PC-3 (cell line): ENCODE results near the gene CDH6. TPM values are rescaled to one million over a fixed set of nuclear protein-coding genes. Genes with fewer than 3 reads are reported as not detected.
A peak's percentile ranks its signal among the peaks of the same experiment; 100 is the strongest.

Experiments
- ATAC-seq: fragments of 200-7000 bp; cut with Tn5 transposase; 2 replicates; pipeline ENCODE4 v1.9.1; 2020; ENCODE audit warnings: mild to moderate bottlenecking, moderate library complexity
- Bru-seq: library from RNA; stranded (reverse); fragments of 400-500 nt; gene quantifications from one replicate; lab custom pipeline; 2021; lab: Mats Ljungman, UMichigan
- BruChase-seq, 2 experiments: library from RNA; stranded (reverse); fragments of 400-500 nt; gene quantifications; one replicate each; lab custom pipeline; 2021; lab: Mats Ljungman, UMichigan
- BruUV-seq: library from RNA; stranded (reverse); fragments of 400-500 nt; replicated peaks from 2 replicates; lab custom pipeline; 2021; lab: Mats Ljungman, UMichigan
- CTCF ChIA-PET: fragments of 300-600 bp; sonication (Branson Sonifier 250); formaldehyde crosslinking; loops from one replicate; lab custom pipeline; 2022; ENCODE audit warnings: antibody characterized with exemption; lab: Charles Lee
- POLR2A ChIA-PET: fragments of 300-600 bp; sonication (Branson Sonifier 250); formaldehyde crosslinking; loops from one replicate; lab custom pipeline; 2022; ENCODE audit warnings: antibody characterized with exemption; ENCODE audit not compliant: unreplicated experiment; lab: Charles Lee
- DNase-seq: peaks from one replicate; pipeline ENCODE4 v3.0.0-alpha.2; 2015
- H2AFZ ChIP-seq: fragments of 300-600 bp; sonication (generic); 2 replicates; pipeline ENCODE4 v1.6.0; 2016; ENCODE audit warnings: antibody characterized with exemption, low read length
- H3F3A ChIP-seq: fragments of 300-600 bp; sonication (generic); one replicate; pipeline ENCODE4 v1.6.0; 2017; ENCODE audit warnings: antibody characterized with exemption, low read length, control low read depth, mild to moderate bottlenecking; ENCODE audit not compliant: unreplicated experiment
- H3K27ac ChIP-seq: fragments of 300-600 bp; sonication (generic); 2 replicates; pipeline ENCODE4 v1.5.1; 2016; ENCODE audit warnings: mild to moderate bottlenecking, low read length
- H3K27me3 ChIP-seq: fragments of 300-600 bp; sonication (generic); 2 replicates; pipeline ENCODE4 v1.6.1; 2016; ENCODE audit warnings: low read length, mixed read lengths
- H3K36me3 ChIP-seq: fragments of 300-600 bp; sonication (generic); 2 replicates; pipeline ENCODE4 v1.6.1; 2016; ENCODE audit warnings: low read depth, mixed run types, low read length, mixed read lengths
- H3K4me1 ChIP-seq: fragments of 300-600 bp; sonication (generic); 2 replicates; pipeline ENCODE4 v1.5.1; 2016; ENCODE audit warnings: low read length; ENCODE audit not compliant: insufficient read depth
- H3K4me2 ChIP-seq: fragments of 300-600 bp; sonication (generic); 2 replicates; pipeline ENCODE4 v1.6.0; 2016; ENCODE audit warnings: low read length
- H3K4me3 ChIP-seq: fragments of 300-600 bp; sonication (generic); 2 replicates; pipeline ENCODE4 v1.5.1; 2016; ENCODE audit warnings: mild to moderate bottlenecking, low read length, mixed read lengths
- H3K79me2 ChIP-seq: fragments of 300-600 bp; sonication (generic); 2 replicates; pipeline ENCODE4 v1.6.1; 2017; ENCODE audit warnings: low read length, mixed read lengths
- H3K9ac ChIP-seq: fragments of 300-600 bp; sonication (generic); 2 replicates; pipeline ENCODE4 v1.6.0; 2016; ENCODE audit warnings: mild to moderate bottlenecking, low read length
- H3K9me2 ChIP-seq: fragments of 300-600 bp; sonication (generic); replicated peaks from 2 replicates; pipeline ENCODE4 v1.6.1; 2016; ENCODE audit warnings: mixed run types, low read length, mixed read lengths
- H3K9me3 ChIP-seq: fragments of 300-600 bp; sonication (generic); 2 replicates; pipeline ENCODE4 v1.6.1; 2016; ENCODE audit warnings: low read length, mixed read lengths
- H4K20me1 ChIP-seq: fragments of 300-600 bp; sonication (generic); 2 replicates; pipeline ENCODE4 v1.6.1; 2016; ENCODE audit warnings: low read length, mixed read lengths
- EZH2 ChIP-seq: fragments of 300-600 bp; sonication (generic); IDR thresholded peaks from one replicate; pipeline ENCODE4 v1.6.1; 2017; ENCODE audit warnings: antibody characterized with exemption, mild to moderate bottlenecking, low read length; ENCODE audit not compliant: unreplicated experiment
- EZH2phosphoT487 ChIP-seq: fragments of 300-600 bp; sonication (generic); IDR thresholded peaks from 2 replicates; pipeline ENCODE4 v1.6.1; 2018; ENCODE audit warnings: mild to moderate bottlenecking, antibody characterized with exemption, low read length, borderline replicate concordance
- intact Hi-C: fragments of 100-400 bp; cut with micrococcal nuclease; formaldehyde crosslinking; loops from 2 replicates; pipeline ENCODE4 v1.9.0; 2023
- long read RNA-seq: library from polyadenylated mRNA; unstranded; transcript quantifications from one replicate; pipeline ENCODE4 v2.0.0, GENCODE V29; 2021; ENCODE audit not compliant: unreplicated experiment
- total RNA-seq: library from RNA; depleted of rRNA; stranded (reverse); fragments of >200 nt; gene quantifications from 2 replicates; pipeline ENCODE4 v1.2.3, GENCODE V29; 2014; rRNA removed
- TF ChIP-seq, protein P1 (sequence below): fragments of 300-600 bp; sonication (generic); conservative IDR thresholded peaks from 2 replicates; pipeline ENCODE4 v1.5.1; 2017; ENCODE audit warnings: antibody characterized with exemption, low read depth, mild to moderate bottlenecking, low read length

The CDH6 gene
- 1.8 and 1.9 TPM in 2 replicates for total RNA-seq
- percentile 20 among the genes with signal in this experiment for Bru-seq, nascent RNA
- BruChase-seq, experiment 1, labeled RNA remaining after a 6-hour chase, result percentile 15 among the genes with signal in this experiment
- percentile 17 among the genes with signal in this experiment for BruChase-seq, experiment 2, labeled RNA remaining after a 2-hour chase
- long read RNA-seq, partial matches to known transcripts, result 1 of 2 reads
- long read RNA-seq, other reads (novel, unspliced or antisense), result 1 of 2 reads

DNA sequence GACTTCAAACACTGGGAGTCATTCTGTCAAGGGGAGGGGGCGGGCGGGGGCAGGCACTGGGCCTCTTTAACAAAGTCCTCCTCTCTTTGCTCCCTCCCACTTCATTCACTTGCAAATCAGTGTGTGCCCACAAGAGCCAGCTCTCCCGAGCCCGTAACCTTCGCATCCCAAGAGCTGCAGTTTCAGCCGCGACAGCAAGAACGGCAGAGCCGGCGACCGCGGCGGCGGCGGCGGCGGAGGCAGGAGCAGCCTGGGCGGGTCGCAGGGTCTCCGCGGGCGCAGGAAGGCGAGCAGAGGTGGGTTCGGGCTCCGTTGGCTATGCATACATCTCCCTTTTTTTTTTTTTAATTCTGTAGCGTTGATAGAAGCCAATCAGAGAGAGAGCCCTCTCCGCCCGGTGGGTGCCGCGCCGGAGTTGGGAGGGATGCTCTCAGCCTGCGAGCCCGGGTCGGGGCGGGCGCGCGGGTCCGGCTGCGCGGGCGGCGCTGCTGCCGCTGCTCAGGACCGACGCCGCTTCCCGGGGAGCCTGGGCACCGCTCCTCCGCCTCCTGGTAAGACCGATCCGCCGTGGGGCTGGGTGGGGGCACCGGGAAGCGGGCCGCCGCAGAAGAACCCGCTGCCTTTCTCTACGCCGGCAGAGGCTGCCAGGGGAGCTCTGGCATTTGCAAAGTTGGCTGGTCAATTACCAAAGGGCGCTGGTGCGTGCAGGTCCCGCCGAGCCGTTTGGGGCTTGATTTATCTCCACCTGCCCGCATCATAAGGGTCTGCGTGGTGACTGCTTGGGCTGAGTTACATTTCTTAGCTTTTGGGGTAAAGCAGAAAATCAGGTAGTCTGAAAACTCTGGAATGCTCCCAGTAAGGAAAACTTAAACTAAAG, at the start of gene CDH6:
CDH6 (plus strand) TSS at position 96 of the 877 bp plus-strand sequence. CDS start 73,788 bp downstream, outside the sequence.
- Histone ChIP-seq H3K4me3 (peak within 1 kb of the TSS; percentile 72), H3K9me3 (no peaks in the 10 kb centered on the region), H4K20me1 (no peaks in the 10 kb centered on the region), H3K9ac (no peak within 1 kb of the TSS), H2AFZ (peak within 1 kb of the TSS; percentile 86), H3K79me2 (no peaks in the 10 kb centered on the region), H3K4me1 (peaks cover 15% of the 10 kb centered on the region), H3K9me2 (no peaks in the 10 kb centered on the region), H3K27ac (no peak within 1 kb of the TSS), H3K36me3 (no peaks in the 10 kb centered on the region), H3K27me3 (peaks cover 51% of the 10 kb centered on the region), H3K4me2 (peak within 1 kb of the TSS; percentile 94), H3F3A (no peaks in the 10 kb centered on the region)
- CTCF ChIA-PET, result no interaction called here
- BruUV-seq, result no TSS peak
- ATAC-seq, result peak; percentile 50
- intact Hi-C loops, result loop anchor here (10.0 kb wide), 2 partner anchors 139 to 279 kb away; no protein-coding TSS in a partner anchor
- POLR2A ChIA-PET, result no interaction called here
- DNase-seq, result peak; percentile 33
- TF ChIP-seq EZH2, result peak; percentile 34
- no peak; the same call in 1 of the 2 replicates for TF ChIP-seq EZH2phosphoT487
- TF ChIP-seq, protein P1, sequence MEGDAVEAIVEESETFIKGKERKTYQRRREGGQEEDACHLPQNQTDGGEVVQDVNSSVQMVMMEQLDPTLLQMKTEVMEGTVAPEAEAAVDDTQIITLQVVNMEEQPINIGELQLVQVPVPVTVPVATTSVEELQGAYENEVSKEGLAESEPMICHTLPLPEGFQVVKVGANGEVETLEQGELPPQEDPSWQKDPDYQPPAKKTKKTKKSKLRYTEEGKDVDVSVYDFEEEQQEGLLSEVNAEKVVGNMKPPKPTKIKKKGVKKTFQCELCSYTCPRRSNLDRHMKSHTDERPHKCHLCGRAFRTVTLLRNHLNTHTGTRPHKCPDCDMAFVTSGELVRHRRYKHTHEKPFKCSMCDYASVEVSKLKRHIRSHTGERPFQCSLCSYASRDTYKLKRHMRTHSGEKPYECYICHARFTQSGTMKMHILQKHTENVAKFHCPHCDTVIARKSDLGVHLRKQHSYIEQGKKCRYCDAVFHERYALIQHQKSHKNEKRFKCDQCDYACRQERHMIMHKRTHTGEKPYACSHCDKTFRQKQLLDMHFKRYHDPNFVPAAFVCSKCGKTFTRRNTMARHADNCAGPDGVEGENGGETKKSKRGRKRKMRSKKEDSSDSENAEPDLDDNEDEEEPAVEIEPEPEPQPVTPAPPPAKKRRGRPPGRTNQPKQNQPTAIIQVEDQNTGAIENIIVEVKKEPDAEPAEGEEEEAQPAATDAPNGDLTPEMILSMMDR, result no peak

DNA sequence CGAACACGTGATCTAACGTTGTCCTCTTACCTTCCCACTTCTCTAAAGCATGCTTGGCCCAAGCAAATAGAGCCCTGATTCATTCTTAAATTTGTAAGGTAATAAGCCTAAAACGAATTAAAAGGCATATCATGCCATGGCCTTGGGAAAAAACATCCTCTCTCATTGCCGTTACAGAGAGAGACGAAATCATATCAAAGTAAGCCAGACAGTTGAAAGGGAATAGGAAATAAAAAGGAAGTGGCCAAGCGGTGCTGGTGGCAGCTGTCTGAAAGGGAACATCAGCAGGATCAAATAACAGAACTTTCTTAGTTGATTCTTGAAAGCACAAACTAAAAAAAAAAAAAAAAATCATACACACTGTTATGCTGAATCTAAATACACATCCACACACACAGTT, 49.1 kb upstream of the CDH6 start:
- H3K4me2 ChIP-seq, result no peak overlapping the region
- ATAC-seq, result no peak
- no peaks in the 10 kb centered on the region for H4K20me1 ChIP-seq
- no peak overlapping the region for H3K9ac ChIP-seq
- intact Hi-C loops, result no loop called here
- no peaks in the 10 kb centered on the region for H3K79me2 ChIP-seq
- H3K9me3 ChIP-seq, result no peaks in the 10 kb centered on the region
- CTCF ChIA-PET, result no interaction called here
- DNase-seq, result no peak
- H2AFZ ChIP-seq, result no peak overlapping the region
- TF ChIP-seq EZH2phosphoT487, result no peak
- no peak for TF ChIP-seq EZH2
- TF ChIP-seq, protein P1, result no peak
- no peak overlapping the region for H3K27ac ChIP-seq
- H3K4me1 ChIP-seq, result 0 out of 2 replicates have a peak, but pooled peaks cover 4% of the 10 kb centered on the region
- no TSS peak for BruUV-seq
- no peaks in the 10 kb centered on the region for H3K36me3 ChIP-seq
- H3K9me2 ChIP-seq, result no peaks in the 10 kb centered on the region
- peaks cover 3% of the 10 kb centered on the region; the same call in 1 of the 2 replicates for H3K27me3 ChIP-seq
- no peak overlapping the region for H3K4me3 ChIP-seq
- POLR2A ChIA-PET, result no interaction called here
- no peaks in the 10 kb centered on the region for H3F3A ChIP-seq
